ENCODE measurements around the gene CELA1.
"Not testable (repeated sequence)": the region's sequence is repeated elsewhere in the genome, so short reads cannot be mapped to it uniquely, and the experiment has no call there.

Gene CELA1

DNA sequence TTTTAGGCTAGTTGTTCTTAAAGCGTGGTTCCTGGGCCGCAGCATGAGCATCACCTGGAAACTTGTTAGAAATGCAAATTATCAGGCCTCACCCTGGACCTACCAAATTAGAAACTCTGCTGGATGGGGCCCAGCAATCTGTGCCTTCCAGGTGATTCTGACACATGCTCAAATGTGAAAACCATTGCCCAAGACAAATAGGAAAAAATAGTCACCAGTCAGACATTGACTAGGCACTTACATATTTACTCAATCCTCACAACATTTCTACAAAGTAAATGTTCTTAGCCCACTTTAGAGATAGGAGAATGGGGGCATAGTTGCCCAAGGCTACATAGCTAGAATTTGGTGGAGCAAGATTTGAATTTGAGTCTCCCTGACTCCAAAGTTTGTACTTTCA, 3.3 kb downstream of the CELA1 start:
- DNase-seq (ENCODE audit: low spot score) = no peak

DNA sequence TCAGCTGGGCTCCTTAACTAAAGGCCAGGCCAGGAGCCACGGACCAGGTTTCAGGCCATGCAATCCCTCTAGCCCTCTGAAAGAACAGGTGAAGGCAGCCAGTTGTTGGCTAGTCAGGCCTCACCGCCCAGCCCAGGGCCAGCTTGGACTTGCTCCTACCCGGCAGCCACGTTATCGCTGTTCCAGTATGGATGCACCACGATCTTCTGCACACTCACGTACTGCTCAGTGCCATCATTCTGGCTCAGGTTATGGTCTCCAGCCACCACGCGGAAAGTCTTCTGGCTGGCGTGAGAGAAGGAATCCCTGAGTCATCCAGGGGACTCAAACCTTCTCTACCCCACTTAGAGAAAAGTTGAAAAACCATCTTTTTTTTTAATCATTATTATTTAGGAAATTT, 4.1 kb downstream of the CELA1 start:
- no peak for DNase-seq (ENCODE audit: low spot score)

DNA sequence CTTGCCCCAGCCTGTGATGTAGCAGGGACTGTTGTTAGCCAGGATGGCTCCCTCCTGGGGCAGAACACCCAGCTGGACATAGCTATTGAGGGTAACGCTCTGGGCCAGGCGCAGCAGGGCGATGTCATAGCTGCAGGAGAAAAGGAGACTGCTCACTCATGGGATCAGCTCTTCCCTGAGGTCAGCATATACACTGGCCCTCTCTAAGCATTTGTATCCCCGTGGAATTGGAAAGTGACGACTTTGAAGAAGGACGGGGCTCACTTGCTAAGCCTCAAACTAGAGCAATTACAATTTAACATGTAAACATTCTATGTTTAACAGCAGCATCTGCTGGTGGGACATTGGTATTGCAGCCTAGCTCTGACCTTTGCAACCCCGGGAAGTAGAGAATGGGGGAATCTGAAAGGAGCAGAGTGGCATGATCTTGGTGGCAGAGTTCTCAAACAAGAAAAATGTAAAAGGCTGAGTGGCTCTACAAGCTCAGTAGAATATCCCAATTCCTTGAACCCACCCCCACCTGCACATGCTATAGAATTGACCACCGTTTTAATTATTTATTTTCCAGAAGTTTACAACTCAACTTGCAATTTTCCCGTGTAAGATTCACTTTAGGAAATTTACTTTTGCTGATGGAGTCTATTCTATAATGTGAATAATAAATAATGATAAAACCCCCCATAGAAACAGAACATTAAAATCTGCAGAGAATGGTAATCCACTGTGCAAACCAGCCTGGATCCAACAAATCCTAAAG, 5.0 kb downstream of the CELA1 start:
- DNase-seq (ENCODE audit: low spot score) = peak; percentile 77

DNA sequence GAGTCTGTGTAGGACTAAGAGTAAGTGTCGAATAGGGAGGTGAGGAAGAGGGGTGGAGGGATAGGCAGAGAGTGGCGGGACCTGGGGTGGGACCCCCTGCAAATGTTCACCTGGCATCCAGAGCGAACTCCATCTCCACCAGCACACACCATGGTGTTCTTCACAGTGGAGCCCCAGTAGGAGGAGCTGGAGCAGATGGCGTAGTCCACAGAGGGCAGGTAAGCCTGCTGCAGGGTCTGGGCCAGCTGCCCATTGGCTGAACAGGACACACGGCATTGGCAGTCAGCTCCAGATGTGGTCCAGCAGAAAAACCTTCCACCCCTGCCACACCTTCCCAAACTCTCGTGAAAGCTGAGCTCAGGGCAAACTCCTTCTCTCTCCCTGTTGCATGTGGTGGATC, 6.7 kb downstream of the CELA1 start:
- no peak for DNase-seq (ENCODE audit: low spot score)

DNA sequence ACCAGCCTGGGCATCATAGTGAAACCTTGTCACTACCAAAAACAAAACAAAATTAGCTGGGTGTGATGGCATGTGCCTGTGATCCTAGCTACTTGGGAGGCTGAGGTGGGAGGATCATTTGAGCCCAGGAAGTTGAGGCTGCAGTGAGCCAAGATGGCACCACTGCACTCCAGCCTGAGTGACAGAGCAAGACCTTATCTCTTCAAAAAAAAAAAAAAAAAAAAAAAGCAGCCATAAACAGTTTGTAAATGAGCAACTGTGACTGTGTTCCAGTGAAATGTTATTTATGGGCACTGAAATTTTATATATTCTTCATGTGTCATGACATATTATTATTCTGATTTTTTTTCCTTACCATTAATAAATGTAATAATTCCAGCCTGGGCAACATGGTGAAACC, 9.1 kb downstream of the CELA1 start:
- DNase-seq (ENCODE audit: low spot score) = not testable (repeated sequence)

DNA sequence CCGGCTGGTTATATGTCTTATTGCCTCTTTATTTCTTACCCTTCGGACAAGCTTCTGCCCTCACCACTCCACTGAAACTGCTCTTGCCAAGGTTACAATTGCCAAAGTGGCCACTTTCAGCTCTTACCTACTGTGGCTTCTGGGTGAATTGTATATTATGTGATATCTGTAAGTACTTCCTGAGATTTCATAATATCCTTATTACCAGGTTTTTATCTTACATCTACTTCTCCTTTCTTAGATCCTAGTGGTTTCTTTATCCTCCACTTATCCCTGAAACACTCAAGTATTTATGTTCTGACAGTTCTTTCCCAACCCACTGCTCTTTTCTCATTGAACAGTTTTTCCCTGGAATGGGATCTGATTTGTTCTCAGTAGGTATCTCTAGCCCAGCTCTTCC, 10.5 kb downstream of the CELA1 start:
- DNase-seq (ENCODE audit: low spot score) = no peak

DNA sequence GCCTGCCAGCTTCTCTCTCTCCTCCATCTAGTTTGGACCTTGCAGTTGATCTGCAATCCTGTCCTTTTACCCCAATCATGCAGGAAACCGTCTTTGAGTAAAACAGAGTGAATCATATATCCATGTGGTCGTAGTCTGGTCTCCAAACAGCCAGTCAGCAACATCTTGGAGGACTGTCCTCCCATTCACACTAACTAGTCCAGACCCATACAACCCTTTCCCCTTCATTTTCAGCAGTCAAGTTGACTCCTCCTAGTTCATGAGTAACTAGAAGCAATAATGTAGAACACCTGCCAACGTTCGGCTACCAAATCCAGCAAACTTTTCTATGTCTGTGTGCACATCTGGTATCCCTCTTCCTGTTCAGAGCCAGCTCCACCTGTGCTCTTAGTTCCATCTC, 11.7 kb downstream of the CELA1 start:
- DNase-seq (ENCODE audit: low spot score) = no peak

DNA sequence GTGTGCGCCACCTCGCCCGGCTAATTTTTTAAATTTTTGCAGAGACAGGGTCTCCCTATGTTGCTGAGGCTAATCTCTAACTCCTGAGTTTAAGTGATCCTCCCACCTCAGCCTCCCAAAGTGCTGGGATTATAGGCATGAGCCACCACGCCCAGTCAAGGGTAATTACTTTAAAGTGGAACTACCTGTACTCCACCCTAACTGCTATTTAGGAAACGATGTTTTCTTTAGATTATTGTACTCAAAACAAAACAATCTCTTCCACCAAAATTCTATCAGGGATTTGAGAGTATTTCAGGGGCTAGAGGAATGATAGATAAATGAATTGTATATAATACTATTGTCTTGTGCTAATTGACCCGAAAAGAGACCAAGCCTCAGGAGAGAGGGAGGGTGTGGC, 12.9 kb downstream of the CELA1 start:
- no peak for DNase-seq (ENCODE audit: low spot score)

DNA sequence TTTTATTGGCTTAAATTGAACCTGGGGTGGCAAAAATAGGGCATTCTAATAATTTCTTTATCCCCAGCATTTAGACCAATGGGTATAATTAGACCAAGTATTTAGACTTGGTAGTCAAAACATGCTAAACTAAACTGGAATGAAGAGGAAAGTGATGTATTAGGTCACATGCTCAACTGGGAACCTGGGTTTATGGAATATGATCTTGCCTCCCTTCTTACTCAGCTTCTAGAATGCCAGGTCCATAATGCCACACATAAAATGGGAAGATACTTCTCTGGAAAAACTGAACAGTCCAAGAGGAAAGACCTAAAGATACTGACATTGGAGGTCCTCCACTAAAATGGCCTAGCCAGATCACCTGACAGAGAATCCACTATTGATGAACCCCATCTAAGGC, 16.3 kb downstream of the CELA1 start:
- no peak for DNase-seq (ENCODE audit: low spot score)

DNA sequence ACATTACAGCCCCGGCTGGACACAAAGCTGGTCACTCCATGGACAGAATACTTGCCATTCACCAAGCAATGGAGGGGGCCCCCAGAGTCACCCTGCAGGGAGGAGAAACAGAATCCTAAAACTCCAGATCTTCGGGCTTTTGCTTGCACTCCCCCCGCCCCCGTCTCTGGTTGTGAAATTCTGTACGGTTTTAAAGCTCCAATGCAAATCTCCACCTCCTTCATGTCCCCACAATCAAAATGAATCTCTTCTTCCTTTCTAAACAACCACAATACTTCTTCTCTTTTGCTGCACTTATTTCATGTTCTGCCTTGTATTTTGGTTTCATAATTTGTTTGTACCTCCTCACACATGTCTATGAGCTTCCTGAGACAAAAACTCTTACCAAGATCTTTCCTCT, 16.7 kb downstream of the CELA1 start:
- no peak for DNase-seq (ENCODE audit: low spot score)

DNA sequence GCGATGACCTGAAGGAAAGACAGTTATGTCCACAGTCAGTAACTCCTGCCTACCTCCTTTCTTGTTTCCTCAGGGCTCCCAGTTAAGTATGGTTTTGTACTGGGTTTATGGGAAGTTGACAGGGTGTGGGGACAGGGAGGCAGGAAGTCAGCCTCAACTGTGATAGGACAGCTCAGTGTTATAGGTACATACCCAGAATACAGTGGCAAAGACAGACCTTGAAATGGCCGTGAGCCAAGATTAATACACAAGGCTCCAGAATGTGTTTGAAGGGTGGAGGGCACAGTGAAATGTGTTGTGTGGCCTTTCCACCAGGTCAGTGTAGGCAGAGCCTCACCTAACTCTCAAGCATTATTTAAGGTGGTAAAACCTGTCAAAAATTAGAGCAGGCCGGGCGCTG, 17.9 kb downstream of the CELA1 start:
- no peak for DNase-seq (ENCODE audit: low spot score)

DNA sequence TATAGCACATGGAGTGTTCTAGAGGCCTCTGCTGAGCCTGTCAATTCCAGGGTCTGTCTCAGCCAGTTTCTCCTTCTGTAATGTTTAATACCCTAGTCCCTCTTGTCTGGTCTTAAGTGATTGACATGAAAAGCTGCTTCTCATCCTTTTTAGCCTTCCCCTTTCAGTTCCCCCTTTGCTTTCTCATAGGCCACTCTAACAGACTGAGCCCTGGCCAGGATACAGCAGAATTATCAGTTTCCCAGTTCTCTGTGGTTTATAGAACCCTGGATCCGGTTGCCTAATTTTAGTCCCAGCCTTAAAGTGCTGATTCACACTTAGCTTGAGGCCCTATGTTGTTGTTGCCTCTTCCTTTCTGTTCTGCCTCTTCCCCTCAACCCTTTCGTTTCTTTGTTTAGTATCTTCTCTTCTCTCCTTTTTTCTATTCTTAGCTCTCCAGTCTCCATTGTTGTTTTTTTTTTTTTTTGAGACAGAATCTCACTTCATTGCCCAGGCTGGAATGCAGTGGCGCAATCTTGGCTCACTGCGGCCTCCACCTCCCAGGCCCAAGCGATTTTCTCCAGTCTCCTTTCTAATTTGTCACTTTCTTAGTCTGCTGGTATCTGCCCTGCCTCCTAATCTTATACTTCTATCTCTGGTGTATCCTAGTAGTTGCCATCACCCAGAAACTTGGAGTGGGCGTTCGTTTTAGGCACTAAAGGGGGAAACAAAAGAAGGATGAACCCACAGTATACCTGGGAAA, 19.6 kb downstream of the CELA1 start:
- DNase-seq (ENCODE audit: low spot score) = peak; percentile 52

DNA sequence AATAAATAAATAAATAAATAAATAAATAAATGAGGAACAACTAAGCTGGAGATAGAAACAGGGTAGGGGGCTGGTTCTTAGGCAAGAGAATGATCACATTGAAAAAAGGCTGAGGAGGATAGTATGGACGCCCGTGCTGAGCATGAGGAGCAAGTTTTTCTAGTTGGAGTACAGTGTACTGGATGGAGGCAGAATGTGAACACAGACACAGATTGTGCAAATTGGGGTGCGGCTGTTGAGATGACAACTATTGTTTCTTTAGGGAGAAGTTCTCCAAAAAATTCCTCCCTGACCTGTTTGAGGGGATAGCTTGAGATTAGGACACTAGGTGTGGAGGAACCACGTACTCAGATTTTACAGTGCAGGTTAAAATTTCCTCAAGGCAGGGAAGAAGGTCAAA, 21.5 kb downstream of the CELA1 start:
- no peak for DNase-seq (ENCODE audit: low spot score)

DNA sequence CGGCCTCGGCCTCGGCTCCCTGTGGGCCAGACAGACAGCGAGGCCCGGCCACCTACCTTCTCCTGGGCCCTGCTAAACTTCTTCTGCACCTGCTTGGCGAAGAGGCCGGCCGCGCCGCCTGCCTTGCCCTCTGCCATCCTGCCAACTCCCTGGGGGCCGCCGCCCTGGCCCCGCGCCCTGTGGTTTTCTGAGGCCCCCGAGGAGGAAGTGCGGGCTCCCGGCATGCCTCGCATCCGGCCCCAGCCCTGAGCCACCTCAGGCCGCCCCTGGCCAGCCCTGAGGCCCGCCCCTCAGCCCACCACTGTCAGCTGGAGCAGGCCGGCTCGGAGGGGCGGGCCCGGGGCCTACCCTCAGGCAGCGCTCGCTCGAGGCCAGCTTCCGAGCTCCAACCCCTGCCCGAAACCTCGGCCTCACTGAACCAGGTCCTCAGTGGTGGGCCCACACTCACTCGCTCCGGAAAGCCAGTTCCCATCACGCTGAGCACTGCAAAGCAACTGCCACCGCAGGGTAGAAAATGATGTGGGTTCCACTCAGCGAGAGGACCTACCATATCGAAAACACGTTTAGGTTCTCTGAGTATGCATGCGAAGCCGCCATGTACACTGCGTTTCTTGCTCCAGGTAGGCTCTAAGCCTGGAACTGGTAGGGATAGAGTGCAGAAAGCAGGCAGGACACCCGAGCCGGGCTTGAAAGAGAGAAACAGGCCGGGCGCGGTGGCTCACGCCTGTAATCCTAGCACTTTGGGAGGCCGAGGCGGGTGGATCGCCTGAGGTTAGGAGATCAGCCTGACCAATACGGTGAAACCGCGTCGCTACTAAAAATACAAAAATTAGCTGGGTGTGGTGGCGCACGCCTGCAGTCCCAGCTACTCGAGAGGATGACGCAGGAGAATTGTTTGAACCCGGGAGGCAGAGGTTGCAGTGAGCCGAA, 22.2 kb downstream of the CELA1 start, which contains the start of gene BIN2:
BIN2 (minus strand) TSS at position 209 of the 930 bp plus-strand sequence; CDS start at position 137, 72 bp downstream.
- DNase-seq (ENCODE audit: low spot score) = no peak

DNA sequence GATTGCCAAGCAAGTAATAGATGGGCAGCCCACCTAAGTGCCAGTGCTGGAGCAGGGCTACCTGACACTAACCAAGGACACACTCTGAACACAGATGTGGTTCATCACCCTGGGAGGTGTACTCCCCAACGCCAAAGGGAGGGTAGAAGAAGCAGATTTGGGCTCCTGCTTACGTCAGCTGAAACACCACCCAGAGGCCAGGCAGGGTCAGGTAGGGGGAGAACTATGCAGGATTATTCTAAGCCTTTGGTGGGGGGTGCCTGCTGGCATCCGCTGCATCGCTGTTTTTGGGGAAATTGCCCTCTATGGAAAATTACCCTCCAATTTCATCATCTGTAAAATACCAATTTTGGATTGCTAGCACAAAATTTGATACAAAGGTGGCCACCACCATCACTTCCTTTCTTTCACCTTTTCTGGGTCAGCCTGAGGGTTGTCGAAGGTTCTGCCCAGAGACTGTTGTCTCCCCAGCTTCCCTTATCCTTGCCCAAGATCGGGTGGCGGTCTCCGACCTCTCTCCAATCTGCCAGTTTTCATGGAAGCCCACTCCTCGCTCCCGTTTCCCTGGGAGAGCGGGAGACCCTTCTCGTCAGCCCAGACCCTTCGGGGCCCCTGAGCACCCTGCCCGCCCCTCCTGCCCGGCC, 23.0 kb downstream of the CELA1 start:
- no peak for DNase-seq (ENCODE audit: low spot score)

DNA sequence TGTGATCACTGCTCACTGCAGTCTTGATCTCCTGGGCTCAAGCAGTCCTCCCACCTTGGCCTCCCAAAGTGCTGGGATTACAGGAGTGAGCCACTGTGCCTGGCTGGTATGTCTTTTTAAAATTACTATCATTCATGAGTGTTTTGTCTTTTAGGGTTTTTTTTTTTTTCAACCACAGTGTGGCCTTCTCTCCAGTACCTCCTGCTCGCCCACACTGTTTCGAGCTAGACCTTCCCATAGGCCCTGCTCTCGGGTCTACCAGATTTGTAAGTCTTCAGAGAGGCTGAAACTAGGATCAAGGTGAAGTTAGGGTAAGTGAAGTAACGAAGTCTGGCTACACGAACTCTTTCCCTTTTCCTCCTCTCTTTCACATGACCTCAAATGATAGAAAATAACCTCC, 24.0 kb downstream of the CELA1 start:
- DNase-seq (ENCODE audit: low spot score) = no peak

DNA sequence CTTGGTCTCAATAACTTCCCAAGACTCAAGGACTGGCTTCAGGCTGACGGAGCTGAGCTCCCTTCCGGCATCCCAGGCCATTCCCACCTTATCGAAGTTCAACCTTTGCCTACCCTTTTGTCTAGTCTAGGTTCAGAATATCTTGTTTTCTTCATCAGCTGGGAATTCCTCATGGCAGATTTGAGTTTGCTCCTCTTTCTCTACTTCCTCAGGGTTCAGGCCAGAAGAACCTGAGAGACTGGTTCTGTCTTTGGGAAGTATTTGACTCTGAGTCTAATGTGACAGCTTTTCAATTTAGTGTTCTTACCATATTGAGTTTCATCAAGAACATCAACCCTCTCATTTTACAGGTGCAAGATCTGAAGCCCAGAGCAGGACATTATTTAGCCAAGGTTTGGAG, 24.6 kb downstream of the CELA1 start:
- no peak for DNase-seq (ENCODE audit: low spot score)

DNA sequence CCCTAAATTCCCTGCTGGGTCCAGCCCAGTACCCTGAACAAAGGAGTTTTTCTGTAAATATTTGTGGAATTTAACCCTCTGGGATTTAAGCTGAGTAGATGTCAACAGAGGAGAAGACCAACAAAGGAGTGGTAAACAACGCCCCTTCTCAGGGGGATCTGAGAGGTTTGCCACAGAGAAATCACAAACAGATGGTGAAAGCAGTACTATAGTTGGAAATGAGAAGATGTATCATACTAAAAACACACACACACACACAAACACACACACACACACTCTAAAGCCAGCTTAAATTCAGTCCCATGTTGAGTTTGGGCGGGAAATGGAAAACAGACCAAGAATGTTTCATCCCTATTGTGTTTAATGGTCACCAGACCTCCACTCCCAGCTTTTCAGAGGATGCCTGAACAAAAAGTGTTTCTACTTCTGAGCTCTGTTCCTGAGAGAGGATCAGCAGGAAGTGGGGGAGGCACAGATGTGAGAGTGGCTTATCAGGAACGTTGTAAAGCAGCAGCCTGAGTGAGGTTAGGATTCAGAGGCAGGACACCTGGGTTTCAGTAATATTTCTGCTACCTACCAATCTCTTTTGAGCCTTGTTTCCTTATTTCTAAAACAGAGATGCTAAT, 25.7 kb downstream of the CELA1 start:
- no peak for DNase-seq (ENCODE audit: low spot score)

DNA sequence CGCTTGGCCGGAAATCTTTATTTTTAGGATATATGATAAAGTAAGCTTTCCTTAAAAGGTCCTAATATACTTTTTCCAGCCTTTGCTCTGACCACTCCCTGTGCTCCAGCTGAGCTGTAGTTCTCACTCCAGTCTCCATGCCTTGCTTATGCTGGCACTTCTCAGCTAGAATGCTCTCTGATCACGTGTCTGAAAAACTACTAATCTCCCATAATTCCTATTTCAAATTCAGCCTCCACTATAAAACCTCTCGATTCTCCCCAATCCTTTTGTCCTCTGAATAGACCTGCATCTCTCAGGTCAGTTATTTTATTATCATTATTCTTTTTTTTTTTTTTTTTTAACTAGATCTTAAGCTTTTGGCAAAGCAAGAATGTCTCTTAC, 26.2 kb downstream of the CELA1 start:
- DNase-seq (ENCODE audit: low spot score) = no peak

DNA sequence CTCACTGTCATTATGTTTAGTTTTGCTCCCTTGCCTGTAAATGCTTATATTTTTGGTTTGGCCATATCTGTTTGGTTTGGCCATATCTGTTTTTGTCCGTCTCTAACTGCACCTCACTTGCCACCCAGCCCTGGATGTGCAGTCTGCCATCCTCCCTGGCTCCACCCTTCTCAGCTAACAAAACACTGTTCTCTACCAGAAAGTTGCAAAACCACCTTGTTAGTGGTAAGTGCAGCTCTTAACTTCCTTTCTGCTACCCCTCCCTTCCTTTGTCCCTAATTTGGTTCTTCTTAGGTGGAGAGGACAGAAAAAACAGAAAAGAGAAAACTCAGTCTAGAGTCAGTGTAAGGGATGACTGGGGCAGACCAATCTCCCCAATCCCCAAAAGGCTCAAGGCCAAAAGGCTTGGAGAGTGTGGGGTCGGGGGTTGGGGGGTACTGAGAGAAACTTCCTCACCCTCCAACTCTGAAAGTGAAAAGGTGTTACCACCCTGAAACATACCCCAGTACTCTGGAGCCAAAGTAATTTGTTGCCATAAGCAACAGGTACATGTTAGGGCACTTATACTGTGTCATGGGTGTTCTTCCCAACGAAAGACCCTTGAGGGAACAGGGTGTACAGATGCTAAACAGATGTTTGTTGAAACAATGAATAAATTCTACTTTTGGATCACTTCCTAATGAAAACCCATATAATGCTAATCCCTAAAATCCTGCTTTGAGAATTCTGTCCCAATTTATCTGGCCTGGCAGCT, 27.5 kb downstream of the CELA1 start:
- DNase-seq (ENCODE audit: low spot score) = no peak

Measured in AG08396 (cell line).